ENCODE data around the gene KCNC4.

Gene KCNC4

GRCh38 chr1:110209715-110210603 lies at the start of gene KCNC4:
TSS of gene KCNC4 (plus strand) at chr1:110210314. CDS start at chr1:110211500, 1,186 bp downstream.
- DNase-seq, result peak; percentile 84

- no peak for DNase-seq
Observed at GRCh38 chr1:110160538-110161100, 49.5 kb upstream of the KCNC4 start.

GRCh38 chr1:110161165-110161564 lies 48.9 kb upstream of the KCNC4 start:
- no peak for DNase-seq

- peak; percentile 8 for DNase-seq
Observed at GRCh38 chr1:110161849-110162248, 48.3 kb upstream of the KCNC4 start.

GRCh38 chr1:110163591-110163990 lies 46.5 kb upstream of the KCNC4 start:
- no peak for DNase-seq

- DNase-seq, result no peak
Observed at GRCh38 chr1:110164725-110165350, 45.3 kb upstream of the KCNC4 start.

GRCh38 chr1:110165761-110166231 lies 44.3 kb upstream of the KCNC4 start:
- DNase-seq, result no peak

GRCh38 chr1:110166861-110167260 lies 43.3 kb upstream of the KCNC4 start:
- no peak for DNase-seq

- peak; percentile 71 for DNase-seq
Observed at GRCh38 chr1:110170766-110171733, 39.1 kb upstream of the KCNC4 start.

GRCh38 chr1:110172001-110172400 lies 38.1 kb upstream of the KCNC4 start:
- no peak for DNase-seq

GRCh38 chr1:110173466-110174105 lies 36.5 kb upstream of the KCNC4 start:
- no peak for DNase-seq

GRCh38 chr1:110174961-110175360 lies 35.2 kb upstream of the KCNC4 start:
- no peak for DNase-seq

GRCh38 chr1:110176299-110176956 lies 33.7 kb upstream of the KCNC4 start:
- peak; percentile 91 for DNase-seq

- no peak for DNase-seq
Observed at GRCh38 chr1:110177775-110178174, 32.3 kb upstream of the KCNC4 start.

- no peak for DNase-seq
Observed at GRCh38 chr1:110183642-110184167, 26.4 kb upstream of the KCNC4 start.

GRCh38 chr1:110184446-110184845 lies 25.7 kb upstream of the KCNC4 start:
- no peak for DNase-seq

GRCh38 chr1:110185181-110185580 lies 24.9 kb upstream of the KCNC4 start:
- DNase-seq, result peak; percentile 87

GRCh38 chr1:110186558-110186957 lies 23.6 kb upstream of the KCNC4 start:
- no peak for DNase-seq

- DNase-seq, result no peak
Observed at GRCh38 chr1:110187139-110187890, 22.8 kb upstream of the KCNC4 start.

- peak; percentile 39 for DNase-seq
Observed at GRCh38 chr1:110188035-110188618, 22.0 kb upstream of the KCNC4 start.

Measured in COR-L47 (cell line).